HS-5 (cell line): ENCODE data around the gene COG6.
A peak's percentile ranks its signal among the peaks of the same experiment; 100 is the strongest.

Source experiments
- DNase-seq: peaks from one replicate; pipeline ENCODE4 v3.0.0-alpha.2; 2012; ENCODE audit warnings: low read depth

COG6 gene

GRCh38 chr13:39655569-39656324 lies at the start of gene COG6:
TSS of gene COG6 (plus strand) at chr13:39655662. CDS start at chr13:39655727, 65 bp downstream.
- DNase-seq = peak; percentile 28

- no peak for DNase-seq
Measured at GRCh38 chr13:39605677-39606320, 49.7 kb upstream of the COG6 start.

DNA sequence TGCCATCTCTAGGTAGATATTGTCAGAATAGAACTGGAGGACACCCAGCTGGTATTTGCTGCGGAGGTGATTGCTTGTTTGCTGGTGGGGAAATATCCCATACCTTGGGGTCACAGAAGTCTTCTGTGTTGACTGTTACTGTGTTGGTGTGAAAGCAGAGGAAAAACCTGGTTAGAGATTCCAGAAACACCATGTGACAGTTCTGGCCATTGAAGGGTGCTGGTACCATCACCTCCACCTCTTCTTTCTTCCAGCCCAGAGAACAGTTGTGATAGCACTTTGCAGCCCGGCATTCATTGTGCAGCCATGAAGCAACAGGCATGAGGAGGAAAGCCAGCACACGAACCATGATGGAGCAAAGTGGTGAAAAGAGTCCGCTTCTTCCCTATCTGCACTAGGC lies 47.6 kb upstream of the COG6 start:
- no peak for DNase-seq

DNA sequence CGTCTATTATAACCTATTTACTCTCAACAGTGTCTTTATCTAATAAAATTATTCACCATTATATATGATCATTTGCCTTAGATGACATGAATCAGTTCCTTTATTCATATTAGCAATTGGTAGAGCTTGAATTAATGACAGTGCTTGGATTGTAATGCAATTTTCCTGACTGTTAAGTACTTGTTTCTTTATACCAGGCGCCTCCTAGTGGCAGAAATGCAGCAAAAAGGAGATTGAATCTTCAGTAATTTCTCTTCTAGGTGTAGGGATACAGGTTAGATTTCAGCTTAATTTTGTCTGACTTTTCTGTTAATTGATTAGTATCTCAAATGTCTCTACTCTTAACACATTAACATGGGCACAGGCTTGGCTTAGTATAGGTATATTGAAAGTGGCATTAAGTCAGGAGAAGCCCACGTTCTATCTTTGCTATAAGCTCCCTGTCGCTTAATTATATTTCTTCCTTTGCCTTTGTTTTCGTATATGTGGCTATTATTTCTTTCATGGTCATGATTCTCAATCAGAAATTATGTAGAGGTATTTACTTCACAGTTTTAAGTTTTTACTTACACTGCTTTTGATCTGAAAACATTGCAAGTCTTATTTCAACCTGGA lies 43.3 kb upstream of the COG6 start:
- DNase-seq = no peak

GRCh38 chr13:39616087-39616694 lies 39.3 kb upstream of the COG6 start:
- DNase-seq = no peak

DNA sequence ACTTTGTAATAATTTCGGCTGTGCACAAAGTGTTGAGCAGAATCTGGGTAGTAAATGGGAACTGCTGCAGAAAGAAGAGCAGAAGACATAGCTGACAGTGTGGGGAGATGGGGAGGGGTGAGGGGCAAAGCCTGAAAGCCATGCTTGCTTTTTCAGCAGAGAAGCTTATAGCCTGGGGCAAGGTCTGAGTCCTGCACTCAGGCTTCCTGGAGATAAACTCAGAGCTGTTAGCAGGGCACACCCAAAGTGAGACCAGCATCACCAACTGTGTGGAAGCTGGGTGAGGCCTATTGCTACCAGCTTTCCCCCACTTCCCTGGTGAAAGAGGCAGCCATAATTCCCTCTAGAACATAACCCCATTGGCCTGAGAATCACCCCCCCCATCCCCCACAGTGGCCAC lies 36.9 kb upstream of the COG6 start:
- DNase-seq = no peak

DNA sequence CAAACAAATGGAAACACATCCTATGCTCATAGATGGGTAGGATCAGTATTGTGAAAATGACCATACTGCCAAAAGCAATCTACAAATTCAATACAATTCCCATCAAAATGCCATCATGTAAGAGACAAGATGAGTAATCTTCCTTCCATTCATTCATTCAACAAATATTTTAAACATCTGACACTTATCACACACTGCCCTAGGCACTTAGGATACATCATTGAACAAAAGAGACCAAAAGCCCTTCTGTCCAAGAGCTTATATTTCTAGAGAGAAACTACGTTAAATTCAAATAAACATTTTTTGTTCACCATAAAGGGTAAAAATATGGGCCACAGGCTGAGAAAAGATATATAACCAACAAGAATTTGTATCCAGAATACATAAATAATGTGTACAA lies 32.0 kb upstream of the COG6 start:
- DNase-seq = no peak

- DNase-seq = no peak
Measured at GRCh38 chr13:39631307-39631706, 24.2 kb upstream of the COG6 start.

- DNase-seq = no peak
Measured at GRCh38 chr13:39632994-39633393, 22.5 kb upstream of the COG6 start.

- no peak for DNase-seq
Measured at GRCh38 chr13:39635564-39635963, 19.9 kb upstream of the COG6 start.

- DNase-seq = no peak
Measured at GRCh38 chr13:39637890-39638289, 17.6 kb upstream of the COG6 start.

DNA sequence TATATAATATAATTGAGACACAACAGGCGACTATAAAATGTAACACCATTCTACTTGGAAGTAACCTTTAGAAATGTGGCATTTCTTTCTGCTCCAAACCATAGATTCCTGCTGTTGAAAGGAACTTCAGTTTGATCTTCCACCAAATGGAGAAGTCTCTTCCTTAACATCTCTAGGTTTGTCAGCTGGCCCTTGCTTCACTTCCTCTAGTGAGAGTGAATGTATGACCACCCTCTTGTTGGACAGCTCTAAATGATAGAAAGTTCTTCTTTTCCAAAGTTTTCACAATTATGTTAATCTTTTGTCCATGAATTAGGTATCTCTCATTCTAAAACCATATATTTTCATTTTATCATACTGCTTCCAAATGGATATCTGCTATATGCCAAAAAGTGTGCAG lies 13.8 kb upstream of the COG6 start:
- no peak for DNase-seq

GRCh38 chr13:39646122-39646521 lies 9.3 kb upstream of the COG6 start:
- no peak for DNase-seq

DNA sequence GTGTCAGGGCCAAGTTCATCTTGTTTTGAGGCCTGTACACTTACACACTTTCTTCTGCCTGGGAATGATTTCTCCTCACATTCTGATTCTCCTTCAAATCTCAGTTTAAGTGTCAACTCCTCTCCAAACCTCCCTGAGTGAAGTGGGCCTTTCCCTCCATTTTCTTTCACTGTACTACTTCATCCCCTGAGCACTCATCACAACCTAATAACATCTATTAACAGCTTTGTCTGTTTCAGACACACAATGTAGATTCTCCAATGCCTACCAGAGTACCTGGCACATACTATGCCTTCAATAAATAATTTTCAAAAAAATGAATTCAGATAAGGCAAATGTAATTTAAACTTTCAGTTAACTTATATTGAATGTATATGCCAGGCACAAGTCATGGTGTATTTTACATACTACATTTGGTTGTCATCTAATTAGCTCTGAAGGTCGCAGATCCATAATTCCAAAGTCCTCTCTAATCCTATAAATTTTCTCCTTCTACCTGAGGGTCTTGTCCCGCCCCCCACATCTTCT lies 357 bp upstream of the COG6 start:
- DNase-seq = no peak

- DNase-seq = no peak
Measured at GRCh38 chr13:39656325-39656677, 839 bp downstream of the COG6 start.

- DNase-seq = no peak
Measured at GRCh38 chr13:39663508-39663907, 8.0 kb downstream of the COG6 start.

DNA sequence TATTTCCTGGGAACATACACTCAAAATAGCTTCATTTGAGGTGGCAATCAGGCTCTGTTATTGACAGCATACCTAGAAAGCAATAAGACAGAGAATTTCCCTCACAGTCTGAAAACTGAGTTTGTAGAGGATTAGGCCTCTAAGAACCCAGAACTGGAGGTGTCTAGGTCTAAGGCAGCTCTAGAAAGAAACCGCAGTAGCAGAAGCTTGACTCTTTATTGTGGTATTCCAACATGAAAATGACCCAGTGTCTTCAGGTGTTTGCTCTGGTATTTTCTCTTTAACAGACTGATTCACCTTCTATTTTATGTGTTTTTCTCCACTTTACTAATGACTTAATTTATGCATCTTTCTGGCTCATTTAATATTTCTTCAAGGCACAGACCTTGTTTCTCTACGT lies 8.5 kb downstream of the COG6 start:
- DNase-seq = no peak

DNA sequence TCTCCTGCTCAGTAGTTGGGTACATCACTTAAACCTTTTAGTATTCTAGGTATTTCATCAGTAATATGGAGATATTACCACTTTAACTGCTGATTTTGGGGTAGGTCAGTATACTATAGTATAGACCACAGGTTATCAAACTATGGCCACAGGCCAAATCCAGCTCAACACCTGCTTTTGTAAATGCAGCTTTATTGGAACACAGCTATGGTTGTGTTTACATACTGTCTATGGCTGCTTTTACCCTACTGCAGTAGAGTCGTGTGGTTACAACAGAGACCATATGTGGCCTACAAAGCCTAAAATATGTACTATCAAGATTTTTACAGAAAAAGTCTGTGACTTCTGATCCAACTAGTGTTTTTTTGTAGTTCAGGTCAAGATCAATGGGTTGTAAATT lies 10.3 kb downstream of the COG6 start:
- DNase-seq = no peak

- no peak for DNase-seq
Measured at GRCh38 chr13:39670445-39670844, 15.0 kb downstream of the COG6 start.

GRCh38 chr13:39672378-39673132 lies 17.1 kb downstream of the COG6 start:
- DNase-seq = no peak

DNA sequence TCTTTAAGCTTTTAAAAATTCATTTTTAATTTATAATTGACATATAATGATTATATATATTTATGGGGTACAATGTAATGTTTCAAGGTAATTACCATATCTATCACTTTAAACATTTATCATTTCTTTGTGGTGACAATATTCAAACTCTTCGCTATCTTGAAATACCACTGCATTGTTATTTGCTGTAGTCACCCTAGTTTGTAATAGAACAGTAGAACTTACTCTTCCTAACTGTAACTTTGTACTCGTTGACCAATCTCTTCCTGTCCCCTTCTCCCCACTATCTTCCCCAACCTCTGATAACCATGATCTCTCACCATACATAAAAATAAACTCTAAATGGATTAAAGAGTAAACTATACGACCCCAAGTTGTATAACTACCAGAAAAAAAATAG lies 20.4 kb downstream of the COG6 start:
- DNase-seq = no peak

DNA sequence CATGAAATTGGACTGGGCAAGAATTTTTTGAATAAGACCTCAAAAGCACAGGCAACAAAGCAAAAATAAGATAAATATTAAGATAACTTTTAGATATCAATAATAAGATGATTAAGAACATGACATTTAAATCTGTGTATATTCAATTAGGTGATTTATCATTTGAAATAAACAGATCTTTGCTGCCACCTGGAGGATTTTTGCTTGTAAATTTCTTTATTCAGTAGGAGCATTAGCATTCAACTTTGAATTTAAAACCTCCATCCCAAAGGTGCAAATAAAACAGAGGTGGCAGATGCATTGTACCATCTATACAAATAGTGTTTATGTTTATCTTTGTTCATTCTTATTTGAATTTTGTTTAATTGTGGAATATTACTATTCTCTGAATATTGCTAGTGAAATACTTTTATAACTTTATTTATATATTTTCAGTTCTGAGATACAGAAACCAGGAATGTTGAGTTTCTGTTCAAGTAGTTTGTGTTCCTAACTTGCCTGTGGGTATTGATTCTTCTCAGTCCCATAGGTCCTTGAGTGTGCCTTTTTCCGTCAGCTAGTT lies 20.9 kb downstream of the COG6 start:
- no peak for DNase-seq
